ENCODE results near the gene TSPYL1.

GRCh38 chr6:116300566-116300965 lies 20.8 kb upstream of the TSPYL1 start:
- TF ChIP-seq CTCF (conservative IDR thresholded peaks at IDR 0.05; ENCODE audit: low read length) (no peak), EZH2phosphoT487 (IDR thresholded peaks at IDR 0.05; ENCODE audit: borderline replicate concordance) (no peak)

Measured in Loucy (cell line).